ENCODE data around the gene NRP2. TPM values are rescaled to one million over a fixed set of nuclear protein-coding genes. Genes with fewer than 3 reads are reported as not detected.
A peak's percentile ranks its signal among the peaks of the same experiment; 100 is the strongest.

NRP2 gene
- total RNA-seq, 4 donors from 2014 or later, result 195 to 440 (median 314) TPM

DNA sequence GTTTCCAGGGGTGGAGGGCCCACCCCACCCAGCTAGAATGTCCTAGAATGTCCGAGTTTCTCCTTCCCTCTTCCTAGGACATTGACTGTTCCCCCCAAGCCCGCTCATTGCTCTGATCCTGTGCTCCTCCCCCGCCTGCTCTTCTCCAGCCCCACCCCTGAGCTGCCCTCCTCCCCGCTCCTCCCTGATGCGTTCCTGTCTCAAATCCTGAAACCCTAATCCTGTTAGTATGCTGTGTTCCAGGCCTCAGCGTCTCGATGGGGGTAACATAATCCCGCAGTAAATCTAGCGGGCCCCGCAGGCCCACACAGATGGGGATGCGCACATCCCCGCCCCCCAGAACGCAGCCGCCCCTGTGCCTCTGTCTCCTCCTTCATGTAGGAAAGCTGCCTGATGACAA, 51.3 kb downstream of the NRP2 start:
- intact Hi-C loops (cut with DNase I), result no loop called here
- TF ChIP-seq EP300 (IDR thresholded peaks at IDR 0.05) (no peak), POLR2A (IDR thresholded peaks at IDR 0.05; ENCODE audit: low read depth) (no peak), POLR2AphosphoS5 (IDR thresholded peaks at IDR 0.05) (peak; percentile 14 to 63)
- TF ChIP-seq, protein P1, sequence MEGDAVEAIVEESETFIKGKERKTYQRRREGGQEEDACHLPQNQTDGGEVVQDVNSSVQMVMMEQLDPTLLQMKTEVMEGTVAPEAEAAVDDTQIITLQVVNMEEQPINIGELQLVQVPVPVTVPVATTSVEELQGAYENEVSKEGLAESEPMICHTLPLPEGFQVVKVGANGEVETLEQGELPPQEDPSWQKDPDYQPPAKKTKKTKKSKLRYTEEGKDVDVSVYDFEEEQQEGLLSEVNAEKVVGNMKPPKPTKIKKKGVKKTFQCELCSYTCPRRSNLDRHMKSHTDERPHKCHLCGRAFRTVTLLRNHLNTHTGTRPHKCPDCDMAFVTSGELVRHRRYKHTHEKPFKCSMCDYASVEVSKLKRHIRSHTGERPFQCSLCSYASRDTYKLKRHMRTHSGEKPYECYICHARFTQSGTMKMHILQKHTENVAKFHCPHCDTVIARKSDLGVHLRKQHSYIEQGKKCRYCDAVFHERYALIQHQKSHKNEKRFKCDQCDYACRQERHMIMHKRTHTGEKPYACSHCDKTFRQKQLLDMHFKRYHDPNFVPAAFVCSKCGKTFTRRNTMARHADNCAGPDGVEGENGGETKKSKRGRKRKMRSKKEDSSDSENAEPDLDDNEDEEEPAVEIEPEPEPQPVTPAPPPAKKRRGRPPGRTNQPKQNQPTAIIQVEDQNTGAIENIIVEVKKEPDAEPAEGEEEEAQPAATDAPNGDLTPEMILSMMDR (IDR thresholded peaks at IDR 0.05), result no peak

DNA sequence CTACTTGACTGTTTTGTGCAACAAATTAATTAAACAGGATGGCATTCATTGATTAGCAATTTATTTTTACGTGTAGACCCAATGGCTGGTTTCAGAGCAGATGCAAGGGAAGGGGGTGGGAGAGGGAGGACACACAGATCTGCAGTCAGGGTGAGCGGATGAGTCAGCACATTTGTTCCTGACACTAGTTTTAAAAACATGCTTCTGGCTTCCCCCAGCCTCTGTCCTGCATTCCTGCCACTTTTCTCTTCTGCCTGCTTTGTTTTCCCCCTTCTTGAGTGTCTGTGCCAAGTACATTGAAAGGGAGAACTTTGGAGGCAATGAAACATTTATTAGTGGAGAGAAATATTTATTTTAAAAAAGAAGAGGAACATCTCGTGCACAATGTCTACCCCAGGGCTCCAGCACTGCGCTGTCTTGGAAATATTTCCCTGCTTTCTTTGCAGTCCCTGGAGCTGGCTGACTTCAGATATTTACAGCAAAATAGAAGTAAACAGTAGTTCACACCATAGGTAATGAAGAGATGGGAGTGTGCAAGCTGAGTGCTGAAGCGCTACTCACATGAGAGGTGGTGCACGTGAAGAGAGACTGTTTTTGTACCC, 52.2 kb downstream of the NRP2 start:
- H3K36me3 ChIP-seq, result peaks cover 0 to 74% (median 22%) of the 10 kb centered on the region in 4 donors
- no peak overlapping the region for H3K4me3 ChIP-seq
- 30% methylated on average over 6 of the region's 6 CpGs for WGBS
- H3K27ac ChIP-seq (replicated peaks in 1 of 4), result peak overlapping the region; percentile 80 to 98 (median 90)
- H3K27me3 ChIP-seq, result no peaks in the 10 kb centered on the region
- intact Hi-C loops (cut with DNase I), result no loop called here
- TF ChIP-seq POLR2A (IDR thresholded peaks at IDR 0.05; ENCODE audit: low read depth), result no peak
- TF ChIP-seq POLR2AphosphoS5 (IDR thresholded peaks at IDR 0.05), result peak; percentile 75
- no peaks in the 10 kb centered on the region for H3K9me3 ChIP-seq
- DNase-seq (ENCODE audit: extremely low spot score), result no peak
- peaks cover 12 to 93% (median 92%) of the 10 kb centered on the region in 4 donors for H3K4me1 ChIP-seq

More for the DNA sequence above, 51.3 kb downstream of the NRP2 start:
- Histone ChIP-seq H3K9me3 (no peaks in the 10 kb centered on the region), H3K4me3 (no peak overlapping the region), H3K36me3 (peaks cover 0 to 74% (median 23%) of the 10 kb centered on the region in 4 donors), H3K27me3 (no peaks in the 10 kb centered on the region), H3K4me1 (peaks cover 17 to 100% (median 99%) of the 10 kb centered on the region in 4 donors), H3K27ac (replicated peaks in 1 of 4) (peak overlapping the region; percentile 80 to 98 (median 90))
- DNase-seq (ENCODE audit: extremely low spot score), result no peak
- 70% methylated on average over 14 of the region's 14 CpGs for WGBS

DNA sequence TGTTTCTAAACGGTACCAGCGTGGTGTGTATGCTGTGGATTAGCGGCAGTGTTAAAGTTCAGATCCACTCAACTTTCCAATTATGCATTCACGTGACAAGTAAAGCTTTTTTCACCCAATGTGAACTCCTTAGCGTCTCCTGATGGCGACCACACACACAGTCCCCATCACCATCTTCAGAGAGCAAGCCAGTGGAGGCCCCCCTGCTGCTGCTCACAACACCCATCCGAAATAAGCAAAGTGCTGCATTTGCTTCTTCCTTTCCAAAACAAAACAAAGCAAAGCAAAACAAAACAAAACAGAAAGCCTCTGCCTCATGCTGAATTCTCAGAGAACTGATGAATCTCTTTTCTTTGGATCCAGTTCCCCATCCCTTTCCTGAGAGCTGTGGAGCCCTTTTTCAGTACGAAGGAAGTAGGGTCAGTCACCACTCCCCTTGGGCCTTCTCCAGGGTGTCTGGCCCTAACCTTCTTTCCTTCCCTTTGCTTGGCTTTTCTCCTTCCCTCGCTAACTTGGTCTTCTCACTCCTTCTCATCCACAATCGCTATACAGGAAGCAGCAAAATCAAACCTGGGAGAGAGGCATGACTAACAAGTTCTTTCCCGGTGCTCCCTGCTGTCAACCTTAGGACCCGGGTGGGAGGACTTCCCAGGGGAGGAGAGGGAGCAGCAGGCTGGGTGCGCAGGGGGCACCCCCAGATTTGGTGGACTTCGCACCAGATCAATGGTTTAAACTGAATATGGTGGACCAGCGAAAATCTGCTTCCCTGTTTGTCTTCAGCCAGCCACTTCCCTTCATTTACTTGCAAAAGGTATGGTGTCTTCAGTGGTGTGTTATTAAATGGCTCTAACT, 56.0 kb downstream of the NRP2 start:
- WGBS, result 76% methylated on average over 15 of the region's 15 CpGs
- Histone ChIP-seq H3K27me3 (no peaks in the 10 kb centered on the region), H3K9me3 (no peaks in the 10 kb centered on the region), H3K36me3 (peaks cover 10 to 84% (median 49%) of the 10 kb centered on the region in 4 donors), H3K27ac (replicated peaks in 1 of 4) (peak overlapping the region; percentile 80 to 98 (median 90)), H3K4me1 (peaks cover 10 to 84% (median 77%) of the 10 kb centered on the region in 4 donors), H3K4me3 (no peak overlapping the region)
- intact Hi-C loops (cut with DNase I), result no loop called here
- TF ChIP-seq POLR2AphosphoS5 (IDR thresholded peaks at IDR 0.05) (peak in 1 of 2 donors; percentile 3), POLR2A (IDR thresholded peaks at IDR 0.05; ENCODE audit: low read depth) (no peak)
- TF ChIP-seq, protein P1 (IDR thresholded peaks at IDR 0.05), result no peak
- no peak for DNase-seq (ENCODE audit: extremely low spot score)

DNA sequence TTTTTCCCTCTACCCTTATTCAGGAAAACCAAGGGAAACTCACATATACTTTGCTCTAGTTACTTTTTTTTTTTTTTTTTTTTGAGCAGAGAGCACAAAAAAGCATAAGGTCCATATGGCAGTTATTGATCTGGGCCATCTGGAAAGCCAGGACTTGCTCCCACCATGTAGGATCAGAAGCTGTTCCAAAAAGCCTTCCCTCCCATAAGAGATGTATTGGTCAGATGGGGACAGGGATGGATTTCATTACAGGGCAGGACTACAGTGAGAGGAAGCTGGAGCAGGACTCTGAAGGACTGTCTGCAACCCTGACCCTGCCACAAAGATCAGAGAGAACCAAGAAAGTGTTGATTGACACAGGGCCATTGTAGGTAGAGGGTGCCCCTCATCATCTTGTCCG, 57.3 kb downstream of the NRP2 start:
- Histone ChIP-seq H3K27me3 (no peaks in the 10 kb centered on the region), H3K9me3 (no peaks in the 10 kb centered on the region), H3K4me3 (no peak overlapping the region), H3K4me1 (peaks cover 5 to 84% (median 77%) of the 10 kb centered on the region in 4 donors), H3K36me3 (peaks cover 10 to 96% (median 60%) of the 10 kb centered on the region in 4 donors), H3K27ac (replicated peaks in 1 of 4) (peak overlapping the region; percentile 80 to 98 (median 90))
- intact Hi-C loops (cut with DNase I), result no loop called here
- DNase-seq (ENCODE audit: extremely low spot score), result no peak
- WGBS, result 92% methylated on average over 1 of the region's 1 CpG
- TF ChIP-seq, protein P1 (IDR thresholded peaks at IDR 0.05), result no peak
- no peak for TF ChIP-seq POLR2AphosphoS5 (IDR thresholded peaks at IDR 0.05)
- TF ChIP-seq POLR2A (IDR thresholded peaks at IDR 0.05; ENCODE audit: low read depth), result no peak
- no peak for TF ChIP-seq EP300 (IDR thresholded peaks at IDR 0.05)

DNA sequence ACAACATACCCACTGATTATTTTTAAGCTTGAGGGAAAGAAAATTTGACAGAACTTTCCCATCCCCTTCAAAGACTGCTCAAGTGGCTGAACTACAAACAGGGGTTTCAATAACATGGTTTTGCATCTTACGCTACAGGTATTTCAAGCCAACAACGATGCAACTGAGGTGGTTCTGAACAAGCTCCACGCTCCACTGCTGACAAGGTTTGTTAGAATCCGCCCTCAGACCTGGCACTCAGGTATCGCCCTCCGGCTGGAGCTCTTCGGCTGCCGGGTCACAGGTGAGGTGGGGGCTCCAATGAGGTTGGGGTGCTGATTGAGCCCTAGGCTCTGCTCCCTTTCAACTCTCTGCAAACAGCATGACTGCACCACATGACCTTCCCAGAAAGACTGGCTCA, 58.1 kb downstream of the NRP2 start:
- H3K4me1 ChIP-seq, result peaks cover 0 to 84% (median 77%) of the 10 kb centered on the region in 4 donors
- no peaks in the 10 kb centered on the region for H3K27me3 ChIP-seq
- no peak for DNase-seq (ENCODE audit: extremely low spot score)
- intact Hi-C loops (cut with DNase I), result no loop called here
- 96% methylated on average over 8 of the region's 8 CpGs for WGBS
- H3K27ac ChIP-seq (replicated peaks in 1 of 4), result peak overlapping the region; percentile 80 to 98 (median 90)
- H3K4me3 ChIP-seq, result no peak overlapping the region
- no peak for TF ChIP-seq POLR2A (IDR thresholded peaks at IDR 0.05; ENCODE audit: low read depth)
- TF ChIP-seq POLR2AphosphoS5 (IDR thresholded peaks at IDR 0.05), result no peak
- TF ChIP-seq, protein P1 (IDR thresholded peaks at IDR 0.05), result no peak
- no peak for TF ChIP-seq EP300 (IDR thresholded peaks at IDR 0.05)
- peaks cover 13 to 99% (median 64%) of the 10 kb centered on the region in 4 donors for H3K36me3 ChIP-seq
- H3K9me3 ChIP-seq, result no peaks in the 10 kb centered on the region

Measured in esophagus muscularis mucosa (tissue), 4 donors.